Activated CD4-positive, alpha-beta T cell treated with anti-CD3 and anti-CD28 coated beads for 48 hours (primary cell): Measurements from ENCODE around the gene TMEM181.

Experiments
- DNase-seq: peaks from one replicate; pipeline ENCODE4 v3.0.0-alpha.2; 2020

The TMEM181 gene

DNA sequence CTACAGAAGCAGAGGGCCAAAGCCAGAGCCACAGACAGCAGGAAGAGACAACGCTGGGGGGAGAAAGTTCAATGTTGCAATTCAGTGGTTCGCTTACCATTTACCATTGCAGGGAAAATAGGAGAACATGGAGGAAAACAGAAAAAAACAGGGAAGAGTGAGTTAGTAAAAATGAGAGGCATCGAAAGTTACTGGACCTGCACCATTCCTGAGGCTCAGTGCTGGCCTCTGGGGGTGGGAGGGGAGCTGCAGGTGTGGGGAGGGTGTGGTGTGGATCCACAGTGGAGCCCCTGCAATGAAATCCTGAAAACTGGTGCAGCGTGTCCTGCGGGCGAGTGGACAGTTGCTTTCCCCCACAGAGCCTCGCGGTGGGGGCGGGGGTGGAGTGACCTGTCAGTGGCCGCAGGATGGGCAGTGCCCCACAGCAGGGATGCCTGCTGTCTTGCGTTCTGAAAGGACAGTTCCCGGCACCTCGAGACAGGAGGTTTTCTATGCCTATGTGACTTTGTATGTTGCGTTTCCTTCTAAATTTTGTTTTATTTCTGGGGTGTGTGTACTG is 5.7 kb downstream of the TMEM181 start:
- no peak for DNase-seq

- DNase-seq, result no peak
These were observed 6.4 kb downstream of the TMEM181 start for GRCh38 chr6:158566207-158566818.

GRCh38 chr6:158567152-158567551 is 7.3 kb downstream of the TMEM181 start:
- no peak for DNase-seq

DNA sequence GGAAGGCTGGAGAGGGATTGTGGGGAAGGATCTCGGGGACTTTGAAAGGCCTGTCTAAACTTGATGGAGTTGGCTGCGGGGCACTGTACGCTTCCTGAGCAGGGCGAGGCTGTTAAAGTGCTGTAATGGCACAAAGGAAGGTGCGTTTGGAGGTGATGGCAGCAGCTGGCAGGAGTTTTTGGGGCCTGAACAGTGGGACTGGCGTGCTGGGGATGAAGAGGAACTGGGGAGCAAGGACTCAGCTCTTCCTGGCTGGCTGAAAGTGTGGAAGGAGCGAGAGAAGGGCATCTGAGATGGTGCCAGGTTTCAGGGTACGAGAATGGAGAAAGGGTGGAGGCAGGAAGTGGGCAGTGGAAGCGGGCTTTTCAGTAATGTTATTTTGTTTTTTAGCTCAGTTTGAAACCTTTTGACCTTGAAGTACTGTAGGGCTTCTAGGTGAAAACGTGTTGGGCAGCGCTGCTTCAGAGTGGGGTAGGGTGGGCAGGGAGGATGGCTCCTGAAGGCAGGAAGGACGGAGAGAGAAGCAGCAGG is 8.0 kb downstream of the TMEM181 start:
- no peak for DNase-seq

DNA sequence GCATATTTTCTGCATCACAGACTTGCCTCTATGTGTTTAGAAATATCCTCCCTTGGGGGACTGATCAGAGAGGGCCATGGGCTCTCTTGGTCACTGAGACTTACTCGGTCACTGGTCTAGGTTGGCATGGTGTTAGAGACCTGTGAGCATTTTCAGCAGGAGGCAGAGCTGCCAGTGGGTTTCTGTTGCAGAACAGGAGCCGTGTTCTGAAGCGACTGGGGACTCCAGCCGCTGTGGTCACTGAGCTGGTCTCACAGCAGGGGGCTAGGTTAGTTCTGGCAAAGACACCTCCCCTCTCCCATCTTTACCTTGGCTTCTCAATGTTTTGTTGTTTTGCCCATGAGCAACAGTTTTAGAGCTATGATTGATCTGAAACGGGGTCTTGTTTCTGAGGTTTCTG is 8.7 kb downstream of the TMEM181 start:
- no peak for DNase-seq

DNA sequence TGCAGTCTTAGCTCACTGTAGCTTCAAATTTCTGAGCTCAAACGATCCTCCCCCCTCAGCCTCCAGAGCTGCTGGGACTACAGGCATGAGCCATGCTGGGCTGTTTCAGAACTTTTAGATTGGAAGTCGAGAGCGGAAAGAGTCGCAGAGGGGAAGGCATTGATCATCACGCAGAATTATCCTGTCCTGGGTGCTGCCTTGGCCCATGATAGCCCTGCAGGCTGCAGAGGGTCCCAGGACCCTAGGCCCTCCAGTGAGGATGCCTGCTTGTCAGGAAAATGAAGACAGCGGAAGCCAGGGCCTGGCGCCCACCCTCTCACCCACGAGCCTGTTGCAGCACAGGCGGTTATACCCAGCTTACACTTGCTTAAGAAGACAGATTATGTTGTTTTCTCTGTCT is 9.1 kb downstream of the TMEM181 start:
- DNase-seq, result no peak

DNA sequence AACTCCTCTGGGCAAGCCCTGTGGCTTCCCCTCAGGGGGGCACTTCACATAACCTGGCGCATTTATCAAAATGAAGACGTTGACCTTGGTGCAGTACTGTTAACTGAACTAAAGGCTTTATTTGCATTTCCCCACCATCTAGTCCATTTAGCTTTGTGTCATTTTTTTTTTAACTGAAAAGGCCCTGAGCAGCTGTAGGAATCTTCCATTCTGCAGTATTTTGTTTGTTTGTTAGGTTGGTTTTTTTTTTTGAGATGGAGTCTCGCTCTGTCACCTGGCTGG is 10.7 kb downstream of the TMEM181 start:
- no peak for DNase-seq

- DNase-seq, result no peak
These were observed 12.1 kb downstream of the TMEM181 start for GRCh38 chr6:158571826-158572652.

- DNase-seq, result no peak
These were observed 13.0 kb downstream of the TMEM181 start for GRCh38 chr6:158572653-158573541.

DNA sequence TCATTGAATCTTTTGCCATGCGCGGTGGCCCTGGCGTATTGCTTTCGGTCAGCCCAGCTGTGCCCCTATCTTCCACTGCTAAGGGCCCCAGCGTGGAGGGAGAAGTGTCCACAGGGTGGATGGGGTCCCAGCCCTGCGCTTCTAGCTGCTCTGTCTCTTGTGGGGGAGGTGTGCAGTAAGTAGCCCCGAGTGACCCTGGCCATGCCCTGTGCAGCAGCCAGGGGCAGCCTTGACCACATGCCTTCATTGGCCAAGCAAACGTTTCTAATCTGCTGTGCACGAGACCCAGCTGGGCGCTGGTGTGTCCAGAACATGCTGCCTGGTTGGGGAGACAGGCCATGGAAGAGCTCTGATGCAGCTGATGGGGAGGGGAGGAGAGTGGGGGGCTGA is 13.6 kb downstream of the TMEM181 start:
- DNase-seq, result no peak

DNA sequence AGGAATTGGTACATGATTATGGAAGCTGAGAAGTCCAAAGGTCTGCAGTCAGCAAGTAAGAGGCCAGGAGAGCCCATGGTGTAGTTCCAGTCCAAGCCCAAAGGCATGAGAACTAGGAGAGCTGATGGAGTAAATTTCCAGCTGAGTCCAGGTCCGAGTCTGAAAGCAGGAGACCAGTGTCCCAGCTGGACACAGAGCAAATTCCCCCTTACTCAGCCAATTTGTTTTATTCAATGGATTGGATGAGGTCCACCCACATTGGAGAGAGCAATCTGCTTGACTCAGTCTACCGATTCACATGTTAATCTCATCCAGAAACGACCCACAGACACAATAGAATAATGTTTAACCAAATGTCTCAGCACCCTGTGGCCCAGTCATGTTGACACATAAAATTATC is 14.9 kb downstream of the TMEM181 start:
- DNase-seq, result no peak

GRCh38 chr6:158575550-158575949 is 15.7 kb downstream of the TMEM181 start:
- DNase-seq, result no peak

- no peak for DNase-seq
These were observed 24.4 kb downstream of the TMEM181 start for GRCh38 chr6:158584236-158584651.

GRCh38 chr6:158586652-158587051 is 26.8 kb downstream of the TMEM181 start:
- DNase-seq, result no peak

DNA sequence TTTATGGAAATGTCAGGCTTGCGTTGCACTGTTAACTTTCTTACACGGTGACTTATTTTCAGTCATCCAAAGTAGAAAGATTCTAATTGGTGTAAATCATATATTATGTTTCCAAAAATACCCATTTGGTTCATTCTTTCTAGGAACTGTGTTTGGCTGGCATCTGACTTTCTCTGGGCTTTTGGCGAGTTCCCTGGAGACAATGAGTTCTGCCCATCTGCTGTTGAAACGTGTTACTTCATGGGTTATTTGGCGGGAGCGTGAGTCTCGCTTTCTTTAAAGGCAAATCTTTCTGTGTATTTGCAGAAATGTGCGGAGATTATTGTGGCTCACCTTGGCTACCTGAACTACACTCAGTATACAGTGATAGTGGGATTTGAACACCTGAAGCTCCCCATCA is 29.5 kb downstream of the TMEM181 start:
- DNase-seq, result no peak

DNA sequence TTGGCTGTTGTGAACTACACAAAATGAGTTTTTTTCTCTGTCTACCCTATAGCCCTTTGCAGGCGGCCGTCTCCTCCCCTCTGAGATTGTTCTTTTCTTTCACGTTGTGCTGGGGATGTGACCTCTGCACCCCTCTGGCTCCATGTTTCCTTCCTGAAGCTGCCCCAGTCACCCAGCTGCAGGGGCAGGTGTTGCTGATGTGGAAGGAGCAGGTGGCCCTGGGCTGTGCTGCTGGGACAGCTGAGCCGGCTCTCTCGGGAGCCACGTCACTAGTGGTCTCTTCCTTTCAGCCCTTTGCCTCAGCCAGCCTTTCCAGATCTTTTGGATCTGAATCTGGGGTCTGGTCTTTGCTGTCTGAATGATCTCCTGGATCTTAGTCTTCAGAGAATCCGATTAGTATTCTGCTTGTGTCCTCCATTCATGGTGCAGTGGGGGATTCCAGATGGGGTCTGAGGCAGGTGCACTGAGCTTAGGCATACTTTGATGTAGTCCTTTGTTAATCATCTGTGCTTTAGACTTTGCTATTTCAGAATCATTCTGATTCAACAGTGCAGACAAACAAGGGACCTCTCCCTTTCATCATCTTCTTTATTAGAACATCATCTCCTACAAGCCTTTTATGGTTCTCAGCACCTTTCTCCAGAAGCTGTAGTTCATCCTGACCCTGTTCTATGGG is 31.4 kb downstream of the TMEM181 start:
- DNase-seq, result no peak

DNA sequence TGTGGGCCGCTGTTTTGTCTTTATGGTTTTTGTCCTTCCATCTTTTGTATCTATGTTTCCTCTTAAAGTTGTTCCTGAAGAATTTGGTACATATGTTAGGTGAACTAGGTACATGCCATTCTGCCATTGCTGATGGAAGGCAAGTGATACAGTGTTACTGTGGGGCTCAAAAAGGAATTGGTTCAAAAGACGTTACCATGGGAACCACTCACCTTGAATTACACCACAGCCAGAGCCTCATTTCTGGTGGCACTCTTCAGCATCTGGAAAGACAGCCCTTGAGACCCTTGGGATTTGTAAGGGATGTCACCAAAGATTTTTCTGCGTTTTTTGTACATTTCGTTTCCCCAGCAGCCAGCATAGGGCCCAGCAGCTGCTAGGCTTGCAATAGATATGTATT is 31.9 kb downstream of the TMEM181 start:
- DNase-seq, result no peak

DNA sequence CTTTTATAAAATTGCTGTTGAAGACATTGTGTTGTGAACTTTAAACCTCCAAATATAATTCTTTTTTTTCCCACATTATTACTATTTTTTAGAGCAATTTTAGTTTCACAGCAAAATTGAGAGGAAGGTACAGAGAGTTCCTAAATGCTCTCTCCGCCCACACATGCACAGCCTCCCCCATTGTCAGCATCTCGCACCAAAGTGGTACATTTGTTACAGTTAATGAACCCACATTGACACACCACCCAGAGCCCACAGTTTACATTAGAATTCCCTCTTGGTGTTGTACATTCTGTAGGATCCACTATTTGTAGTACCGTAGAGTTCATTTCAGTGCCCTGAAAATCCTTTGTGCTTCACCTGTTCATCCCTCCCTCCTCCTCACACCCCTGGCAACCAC is 33.8 kb downstream of the TMEM181 start:
- no peak for DNase-seq

DNA sequence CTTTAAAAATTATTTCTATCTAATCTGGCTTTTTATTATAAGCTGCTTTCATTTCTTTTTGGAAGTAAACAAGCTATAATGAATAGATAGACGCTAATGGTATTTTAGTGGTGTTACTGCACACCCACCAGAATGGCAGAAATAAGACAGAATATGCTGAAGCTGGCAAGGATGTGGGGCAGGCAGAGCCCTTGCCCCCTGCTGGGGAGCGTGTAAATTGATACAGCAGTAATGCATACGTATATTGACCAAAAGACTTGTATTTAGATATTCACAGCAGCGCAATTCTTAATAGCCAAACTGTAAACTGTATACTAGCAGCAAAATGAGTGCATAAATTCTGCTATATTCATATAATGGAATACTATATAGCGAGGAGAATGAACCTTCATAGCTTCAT is 35.3 kb downstream of the TMEM181 start:
- DNase-seq, result no peak

GRCh38 chr6:158596861-158597260 is 37.0 kb downstream of the TMEM181 start:
- DNase-seq, result no peak

DNA sequence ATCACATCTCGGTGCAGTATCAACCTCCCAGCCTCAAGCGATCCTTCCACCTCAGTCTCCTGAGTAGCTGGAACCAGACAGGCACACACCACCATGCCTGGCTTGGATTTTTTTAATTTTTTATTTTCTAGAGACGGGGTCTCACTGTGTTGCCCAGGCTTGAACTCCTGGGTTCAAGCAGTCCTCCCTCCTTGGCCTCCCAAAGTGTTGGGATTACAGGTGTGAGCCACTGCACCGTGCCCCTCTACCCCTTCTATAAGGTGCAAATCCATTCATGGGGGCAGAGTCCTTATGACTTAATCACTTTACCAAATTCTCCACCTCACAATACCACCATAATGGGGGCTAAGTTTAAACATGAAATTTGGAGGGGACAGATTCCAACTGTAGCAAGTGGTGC is 37.7 kb downstream of the TMEM181 start:
- DNase-seq, result no peak

DNA sequence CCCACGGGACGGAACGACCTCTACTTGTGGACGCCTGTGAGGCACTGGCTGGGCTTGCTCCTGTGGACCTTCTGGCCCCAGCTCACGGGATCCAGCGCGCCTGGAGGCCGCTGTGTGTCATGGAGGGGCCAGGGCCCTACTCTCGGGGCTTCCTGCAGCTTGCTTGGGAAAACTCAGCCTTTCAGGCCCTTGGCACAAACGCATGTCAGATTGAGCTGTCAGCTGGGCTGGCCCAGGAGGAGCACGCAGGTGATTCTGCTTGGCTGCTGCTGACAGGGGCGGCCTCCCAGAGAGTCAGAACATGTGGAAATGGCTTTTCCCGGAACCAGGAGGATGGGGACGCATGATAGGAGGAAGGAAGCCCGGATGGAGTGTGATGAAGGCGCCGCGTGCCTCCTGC is 39.7 kb downstream of the TMEM181 start:
- DNase-seq, result no peak
